NCI-H524 (cell line): ENCODE data around the gene ZFHX3.
A peak's percentile ranks its signal among the peaks of the same experiment; 100 is the strongest.

Source experiments
- DNase-seq, 2 experiments: peaks; one replicate each; lab custom pipeline; 2025; lab: John Stamatoyannopoulos, UW

Gene ZFHX3

DNA sequence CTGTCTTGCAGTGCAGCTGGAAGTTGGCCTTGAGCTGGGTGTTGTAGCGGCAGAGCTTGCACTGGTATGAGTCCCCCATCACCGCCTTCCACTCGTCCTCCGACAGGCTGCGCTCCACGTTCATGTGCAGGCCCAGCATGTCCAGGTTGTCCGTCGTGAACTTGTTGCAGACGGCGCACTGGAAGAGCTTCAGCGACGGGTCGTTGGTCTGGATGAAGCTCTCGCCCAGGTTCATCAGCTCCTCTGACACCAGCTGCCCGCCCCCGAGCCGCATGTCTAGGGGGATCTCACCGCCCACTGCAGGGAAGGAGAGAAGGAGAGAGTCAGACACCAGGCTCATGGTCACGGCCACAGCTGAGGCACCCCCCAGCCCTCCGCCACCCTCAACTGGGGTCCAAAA, 97.3 kb downstream of the ZFHX3 start:
- DNase-seq: no peak

- DNase-seq: no peak
Measured at GRCh38 chr16:72948238-72948829, 99.6 kb downstream of the ZFHX3 start.

- DNase-seq: no peak
Measured at GRCh38 chr16:72947379-72948237, 100.3 kb downstream of the ZFHX3 start.

DNA sequence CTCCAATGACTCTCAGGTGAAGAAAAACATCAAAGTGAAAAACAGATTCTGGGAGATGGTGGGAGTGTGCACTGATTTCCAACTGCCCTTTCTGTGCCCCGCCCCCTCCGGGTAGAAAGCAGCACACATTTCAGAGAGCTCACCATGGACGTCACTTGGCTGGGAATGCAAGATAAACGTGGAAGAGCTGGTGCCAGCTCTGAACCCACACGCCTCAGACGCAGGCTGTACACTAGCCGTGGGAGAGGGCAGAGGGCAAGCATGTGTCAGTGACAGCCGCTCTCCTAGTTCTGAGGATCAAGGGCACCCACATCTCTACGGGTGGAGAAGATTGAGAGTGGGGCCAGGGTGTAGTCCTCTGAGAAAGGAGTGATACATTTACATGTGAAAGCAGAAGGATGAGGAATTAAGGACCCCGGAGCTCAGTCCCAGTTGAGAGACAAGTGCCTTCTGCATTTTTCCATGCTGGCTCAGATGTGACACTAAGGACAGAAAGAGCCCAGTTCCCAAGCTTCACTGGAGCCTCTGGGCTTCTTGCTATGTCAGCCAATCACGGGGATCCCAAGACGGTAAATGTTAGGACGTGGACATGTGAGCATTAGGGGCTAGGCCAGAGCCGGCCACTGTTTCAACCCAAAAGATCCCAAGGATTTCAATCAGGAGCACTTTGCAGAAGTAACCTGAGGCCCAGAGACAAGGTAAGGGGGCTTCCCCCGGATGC, 101.3 kb downstream of the ZFHX3 start:
- no peak for DNase-seq

DNA sequence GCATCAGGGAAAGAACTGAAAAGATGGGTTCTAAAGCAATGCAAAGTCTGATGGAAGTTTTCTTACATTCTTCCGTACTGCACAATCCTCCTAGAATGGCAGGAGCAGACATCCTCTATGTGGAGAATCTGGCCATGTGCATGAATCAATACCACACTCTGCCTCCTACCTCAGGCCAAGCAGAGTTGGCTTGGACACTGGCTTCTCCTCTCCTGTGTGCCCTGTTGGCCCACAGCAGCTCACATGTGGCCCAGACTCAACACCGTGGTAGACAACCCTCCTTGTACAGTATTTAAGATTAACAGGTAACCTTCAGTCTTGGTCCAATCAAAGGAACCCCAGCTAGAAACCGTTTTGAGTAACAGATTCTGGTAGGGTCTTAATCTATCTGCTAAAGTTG, 101.9 kb downstream of the ZFHX3 start:
- no peak for DNase-seq

- DNase-seq: no peak
Measured at GRCh38 chr16:72945611-72946010, 102.3 kb downstream of the ZFHX3 start.

DNA sequence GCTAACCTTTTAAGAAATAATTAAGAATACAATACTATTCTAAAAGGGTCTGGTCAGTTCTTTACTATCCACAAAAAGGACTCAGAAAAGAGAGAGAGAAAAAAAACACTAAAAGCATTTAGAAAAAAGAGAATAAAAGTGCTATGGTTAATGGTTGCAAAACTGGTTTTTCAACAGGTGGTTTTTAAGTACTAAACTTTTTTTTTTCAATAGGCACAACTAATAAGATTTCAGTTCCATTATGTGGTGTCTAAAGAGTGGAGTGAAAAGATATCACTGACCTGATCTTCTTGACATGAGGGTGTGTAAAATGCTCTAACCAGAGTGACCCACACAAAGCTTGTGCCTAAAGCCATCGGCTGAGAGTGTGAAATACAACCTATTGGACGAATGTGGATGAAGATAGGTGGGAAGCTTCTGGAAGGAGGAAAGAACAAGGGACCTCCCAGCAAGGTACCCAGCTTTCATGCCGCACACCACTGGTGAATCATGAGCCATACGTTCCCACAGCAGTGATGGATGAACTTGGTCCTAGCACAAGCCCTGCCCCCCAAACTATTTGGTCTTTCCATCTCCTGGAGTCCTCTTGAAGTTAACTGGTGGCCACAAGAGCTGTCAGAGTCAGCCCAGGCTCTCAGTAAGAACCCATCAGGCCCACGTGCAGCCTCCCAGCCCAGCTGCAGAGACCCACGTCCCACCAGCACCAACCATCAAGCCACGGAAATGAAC, 103.0 kb downstream of the ZFHX3 start:
- DNase-seq: no peak

GRCh38 chr16:72942021-72942420, 105.9 kb downstream of the ZFHX3 start:
- no peak for DNase-seq

DNA sequence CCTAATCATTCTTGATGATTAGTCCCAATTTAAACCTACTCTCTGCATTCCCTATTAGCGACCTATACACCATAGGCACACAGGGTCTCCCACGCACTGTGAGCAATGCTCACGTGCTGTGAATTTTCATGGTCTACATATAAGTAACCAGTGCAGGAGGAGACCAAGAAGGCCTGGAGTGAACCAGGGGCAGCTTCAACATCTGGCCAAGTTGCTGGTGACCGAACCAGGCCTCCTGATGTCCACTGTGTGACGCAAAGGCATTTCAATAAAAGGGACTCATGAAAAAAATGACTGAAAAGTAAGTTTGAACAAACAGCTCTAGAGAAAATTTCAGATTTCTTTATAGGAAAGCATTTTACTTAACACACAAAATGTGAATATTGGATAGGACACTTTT, 107.0 kb downstream of the ZFHX3 start:
- no peak for DNase-seq

DNA sequence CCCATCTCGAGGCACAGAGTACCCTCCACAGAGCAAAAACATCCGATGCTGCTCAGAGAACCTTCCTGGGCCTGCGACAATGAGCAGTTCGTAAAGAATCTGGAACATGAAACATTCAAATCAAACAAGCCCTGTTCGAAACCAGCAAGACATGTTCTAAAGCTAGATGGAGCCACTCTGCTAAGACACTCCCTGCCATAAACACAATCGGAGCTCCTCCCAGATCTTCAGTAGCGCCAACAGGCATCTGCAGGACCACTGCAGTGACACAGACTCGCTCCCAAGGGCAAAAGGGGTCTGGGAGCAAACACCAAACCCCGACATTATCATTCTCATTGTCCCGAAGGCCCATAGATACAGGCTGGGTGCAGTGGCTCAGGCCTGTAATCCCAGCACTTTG, 108.7 kb downstream of the ZFHX3 start:
- peak in 1 of 2 experiments; percentile 33 for DNase-seq

DNA sequence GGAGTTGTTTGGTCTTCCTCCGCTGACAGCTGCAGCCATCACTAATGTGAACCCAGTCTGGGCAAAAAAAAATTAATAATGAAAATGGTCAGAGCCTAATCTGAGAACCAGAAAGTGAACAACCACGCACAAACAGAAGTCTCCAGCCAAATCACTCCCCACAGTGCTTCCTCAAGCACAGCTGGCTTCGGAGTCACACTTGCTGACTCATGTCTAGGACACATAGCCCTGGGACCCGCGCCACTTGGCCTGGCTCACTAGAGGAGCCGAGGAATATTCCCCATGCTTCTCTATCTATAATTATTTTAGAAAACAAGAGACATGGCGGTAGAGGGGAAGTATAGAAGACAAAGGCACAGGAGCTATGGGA, 109.1 kb downstream of the ZFHX3 start:
- DNase-seq: peak; percentile 29 to 48

GRCh38 chr16:72937916-72938794, 109.8 kb downstream of the ZFHX3 start:
- peak; percentile 89 to 90 for DNase-seq

DNA sequence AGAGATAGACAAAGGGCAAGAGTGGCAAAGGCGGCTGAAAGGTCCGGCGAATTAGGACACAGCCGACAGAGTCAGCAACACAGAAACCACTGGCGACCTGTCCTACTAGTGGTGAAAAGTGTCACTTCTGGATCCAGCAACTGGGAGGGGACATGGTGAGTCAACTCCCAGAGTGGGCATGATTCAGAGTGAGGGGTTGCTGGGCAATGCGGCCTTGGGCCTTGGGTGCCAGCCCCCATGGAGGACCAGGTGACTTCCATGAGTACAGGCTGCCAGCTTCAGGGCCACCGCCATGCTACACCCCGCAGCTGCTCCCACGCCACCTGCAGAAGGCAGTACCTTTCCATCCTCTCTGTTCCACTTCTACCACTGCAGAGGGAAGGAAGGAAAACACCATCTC, 110.6 kb downstream of the ZFHX3 start:
- peak in 1 of 2 experiments; percentile 11 for DNase-seq

- no peak for DNase-seq
Measured at GRCh38 chr16:72936408-72936807, 111.5 kb downstream of the ZFHX3 start.

GRCh38 chr16:72935896-72936295, 112.0 kb downstream of the ZFHX3 start:
- DNase-seq: no peak

DNA sequence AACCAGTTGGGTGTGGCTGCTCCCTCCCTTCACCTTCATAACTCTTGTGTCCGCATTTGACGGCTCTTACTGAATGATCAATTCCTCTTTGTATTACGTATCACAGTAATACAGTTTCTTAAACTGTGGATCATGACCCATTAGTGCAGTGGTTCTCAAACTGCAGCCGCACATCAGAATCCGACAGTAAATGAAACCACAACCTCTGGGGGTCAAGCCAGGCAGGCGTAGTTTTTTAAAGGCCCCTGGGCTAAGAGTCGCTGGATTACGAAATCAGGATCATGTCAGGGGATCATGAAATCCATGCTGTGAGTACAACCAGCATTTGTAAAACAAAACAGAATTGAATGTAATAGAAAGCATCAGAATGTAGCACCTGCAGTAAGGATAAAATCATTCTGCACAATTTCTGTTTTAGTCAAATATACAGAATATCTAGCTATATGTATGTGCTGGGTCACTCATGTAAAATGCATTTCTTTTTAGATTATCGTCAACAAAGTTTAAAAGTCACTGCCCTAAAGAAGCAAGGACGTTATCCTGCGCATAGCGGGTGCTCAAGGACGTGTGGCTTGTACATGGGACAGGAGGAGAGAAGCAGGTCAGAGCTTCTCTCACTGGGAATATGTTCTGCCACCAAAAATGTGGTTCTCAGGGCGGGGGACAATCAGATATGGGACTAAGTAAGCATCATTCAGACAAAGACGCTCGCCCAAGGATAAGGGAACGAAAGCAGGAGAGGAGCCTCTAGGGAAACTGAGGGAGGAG, 113.1 kb downstream of the ZFHX3 start:
- no peak for DNase-seq

- DNase-seq: no peak
Measured at GRCh38 chr16:72932677-72933335, 115.1 kb downstream of the ZFHX3 start.

DNA sequence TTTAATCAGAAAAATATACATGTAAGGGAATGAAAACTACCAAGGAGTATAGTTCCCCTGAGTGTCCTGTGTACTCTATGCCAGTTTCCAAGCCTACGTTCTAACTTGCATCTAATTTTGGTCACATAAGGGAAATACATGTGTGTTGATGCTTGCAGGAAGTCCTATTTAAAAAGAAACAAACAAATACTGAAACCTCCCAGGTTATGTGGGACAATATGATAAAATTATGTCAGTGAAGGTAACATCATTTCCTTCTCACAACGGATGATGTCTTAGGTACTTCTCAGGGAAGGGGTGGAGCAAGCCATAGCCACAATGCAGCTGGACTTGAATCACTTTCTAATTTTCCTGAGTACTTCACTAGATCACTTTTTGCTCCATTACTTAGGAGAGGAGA, 115.9 kb downstream of the ZFHX3 start:
- DNase-seq: no peak

GRCh38 chr16:72930396-72930795, 117.5 kb downstream of the ZFHX3 start:
- DNase-seq: no peak
